Stimulated activated CD8-positive, alpha-beta memory T cell treated with anti-CD3 and anti-CD28 coated beads, Interleukin-15, amount 100 ng/mL, for 4 hours (primary cell): Measurements from ENCODE around the gene UBE2C.

Experiments used
- DNase-seq, 2 donors: peaks; one replicate each; pipeline ENCODE4 v3.0.0-alpha.2; 2020; ENCODE audit warnings: low read depth in 2 of 2

Gene UBE2C

DNA sequence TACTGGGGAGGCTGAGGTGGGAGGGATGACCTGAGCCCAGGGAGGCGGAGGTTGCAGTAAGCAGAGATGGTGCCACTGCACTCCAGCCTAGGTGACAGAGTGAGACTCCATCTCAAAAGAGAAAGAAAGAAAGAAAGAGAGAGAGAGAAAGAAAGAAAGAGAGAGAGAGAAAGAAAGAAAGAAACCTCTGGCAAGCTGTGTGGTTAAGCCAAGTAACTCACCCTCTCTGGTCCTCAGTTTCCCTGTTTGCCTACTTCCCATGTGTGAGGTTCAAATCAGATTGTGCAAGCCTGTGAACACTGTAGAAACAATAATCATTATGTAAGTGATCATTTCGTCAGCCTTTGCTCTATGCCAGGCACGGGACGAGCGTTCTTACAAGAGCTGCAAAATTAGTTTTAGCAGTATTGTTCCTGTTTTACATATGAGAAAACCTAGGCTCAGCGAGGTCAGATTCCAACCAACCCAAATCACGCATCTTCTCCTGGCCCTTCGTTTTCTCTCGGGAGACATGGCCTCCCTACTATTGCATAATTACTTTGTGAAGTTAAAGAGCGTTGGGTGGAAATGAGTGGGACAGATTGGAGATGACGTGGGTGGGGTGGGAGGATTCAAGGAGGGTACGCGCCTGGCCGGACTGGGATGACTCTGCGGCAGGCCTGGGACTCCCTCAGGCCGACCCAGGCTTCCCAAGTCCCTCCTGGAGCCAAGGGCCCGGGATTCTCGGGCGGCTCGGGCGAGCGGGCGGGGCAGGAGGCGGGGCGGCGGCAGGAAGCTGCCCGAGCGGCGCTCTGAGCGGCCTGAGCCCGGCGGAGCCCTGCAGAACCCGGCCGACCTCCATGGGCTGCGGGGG lies 20.8 kb downstream of the UBE2C start, which contains the start of gene SNX21:
TSS of gene SNX21 (plus strand) at position 770 of the 853 bp plus-strand sequence. CDS start 121 bp downstream, outside the sequence.
- no peak for DNase-seq

DNA sequence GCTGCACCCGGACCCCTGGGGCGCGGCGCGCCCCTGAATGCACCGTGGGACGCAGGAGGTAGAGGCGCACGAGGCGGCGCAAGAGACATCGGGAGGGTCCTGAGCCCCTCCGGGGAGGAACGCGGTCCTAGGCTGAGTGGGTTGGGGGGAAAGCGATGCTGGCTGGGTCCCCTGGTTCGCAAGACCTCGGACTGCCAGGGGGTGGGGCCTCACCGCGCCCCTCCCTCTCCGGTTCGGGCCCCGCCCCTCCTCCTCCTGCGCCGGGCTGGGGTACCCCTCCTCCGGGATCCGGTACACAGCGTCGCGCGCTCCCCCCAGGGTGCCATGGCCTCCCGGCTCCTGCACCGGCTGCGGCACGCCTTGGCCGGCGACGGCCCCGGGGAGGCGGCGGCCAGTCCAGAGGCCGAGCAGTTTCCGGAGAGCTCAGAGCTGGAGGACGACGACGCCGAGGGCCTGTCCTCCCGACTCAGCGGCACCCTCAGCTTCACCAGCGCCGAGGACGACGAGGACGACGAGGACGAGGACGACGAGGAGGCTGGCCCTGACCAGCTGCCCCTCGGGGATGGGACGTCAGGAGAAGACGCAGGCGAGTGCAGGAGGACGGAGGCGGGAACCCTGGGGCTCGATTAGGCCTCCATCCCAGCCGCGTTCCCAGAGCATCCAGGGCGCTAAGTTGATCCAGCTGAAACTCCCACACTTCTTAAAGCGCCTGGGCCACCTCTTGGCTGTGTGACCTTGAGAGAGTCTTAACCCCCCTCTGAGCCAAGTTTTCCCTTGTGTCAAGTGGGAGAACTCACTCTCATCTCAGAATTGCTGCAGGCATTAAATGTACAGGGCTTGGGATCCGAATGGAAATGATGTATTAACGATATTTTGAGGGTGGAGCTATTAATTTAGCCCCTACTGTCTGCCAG lies 21.7 kb downstream of the UBE2C start:
- no peak for DNase-seq

DNA sequence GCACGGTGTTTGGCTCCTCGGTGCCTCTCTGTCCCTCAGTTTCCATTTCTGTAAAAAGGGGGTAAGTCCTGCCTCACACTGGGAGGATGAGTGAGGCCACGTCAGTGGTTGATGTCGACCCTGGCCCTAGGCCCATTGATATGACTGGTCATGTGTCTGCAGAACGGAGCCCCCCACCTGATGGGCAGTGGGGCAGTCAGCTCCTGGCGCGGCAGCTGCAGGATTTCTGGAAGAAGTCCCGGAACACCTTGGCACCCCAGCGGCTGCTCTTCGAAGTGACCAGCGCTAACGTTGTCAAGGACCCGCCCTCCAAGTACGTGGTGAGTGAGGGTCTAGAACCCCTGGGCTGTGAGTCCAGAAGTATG lies 22.3 kb downstream of the UBE2C start:
- DNase-seq, result no peak

DNA sequence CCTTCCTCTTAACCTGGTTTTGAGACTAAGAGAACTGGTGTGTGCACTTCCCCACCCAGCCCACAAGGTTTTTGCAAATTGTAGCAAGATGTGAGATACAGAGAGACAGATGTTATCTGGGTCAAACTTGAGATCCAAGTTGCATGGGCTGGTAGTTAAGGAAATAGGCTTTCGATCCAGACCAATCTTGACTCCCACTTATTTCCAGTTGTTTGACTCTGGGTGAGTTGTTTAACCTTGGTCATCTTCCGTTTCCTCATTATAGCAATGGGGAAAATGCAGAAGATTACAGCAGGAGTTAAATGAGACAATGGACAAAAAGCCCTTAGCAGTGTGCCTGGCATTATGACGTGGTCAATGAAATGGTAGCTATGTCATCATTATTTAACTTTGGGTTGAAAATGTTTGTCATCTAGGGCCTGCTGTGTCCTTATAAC lies 22.9 kb downstream of the UBE2C start:
- no peak for DNase-seq

DNA sequence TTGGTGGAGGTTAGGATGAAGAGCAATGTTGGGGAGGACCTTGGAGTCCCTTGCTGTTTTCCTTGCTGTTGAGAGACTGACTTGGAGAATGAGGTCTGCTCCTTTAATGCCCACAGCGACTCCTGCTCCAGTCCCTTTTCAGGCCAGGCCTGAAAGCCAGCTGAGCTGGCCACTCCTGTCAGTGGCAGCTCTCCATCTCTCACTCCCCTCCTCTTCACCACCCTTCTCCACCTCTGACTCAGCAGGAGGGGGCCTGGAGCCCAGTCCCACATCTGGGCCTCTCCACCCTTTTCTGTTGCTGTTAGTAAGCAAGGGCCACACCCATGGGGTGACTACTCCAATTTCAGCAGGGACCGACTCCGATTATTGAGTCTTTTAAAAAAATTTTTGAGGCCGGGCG lies 23.4 kb downstream of the UBE2C start:
- DNase-seq, result no peak

DNA sequence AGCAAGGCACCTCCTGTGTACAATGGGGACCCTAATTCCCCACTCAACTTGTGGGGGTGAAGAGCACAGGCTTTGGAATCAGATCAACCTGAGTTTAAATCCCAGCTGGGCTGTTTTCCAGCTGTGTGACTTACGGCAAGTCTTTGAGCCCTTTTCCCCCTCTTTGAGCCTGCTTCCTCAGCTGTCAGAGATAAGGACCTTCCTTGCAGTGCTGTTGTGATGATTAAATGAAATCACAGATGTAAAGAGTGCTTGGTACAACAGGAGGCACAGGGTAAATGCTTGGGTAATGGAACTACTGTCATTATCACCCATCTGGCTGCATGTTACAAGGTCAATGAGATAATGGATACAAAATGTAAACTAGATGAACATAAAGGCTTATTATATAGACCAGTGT lies 24.4 kb downstream of the UBE2C start:
- DNase-seq, result no peak

DNA sequence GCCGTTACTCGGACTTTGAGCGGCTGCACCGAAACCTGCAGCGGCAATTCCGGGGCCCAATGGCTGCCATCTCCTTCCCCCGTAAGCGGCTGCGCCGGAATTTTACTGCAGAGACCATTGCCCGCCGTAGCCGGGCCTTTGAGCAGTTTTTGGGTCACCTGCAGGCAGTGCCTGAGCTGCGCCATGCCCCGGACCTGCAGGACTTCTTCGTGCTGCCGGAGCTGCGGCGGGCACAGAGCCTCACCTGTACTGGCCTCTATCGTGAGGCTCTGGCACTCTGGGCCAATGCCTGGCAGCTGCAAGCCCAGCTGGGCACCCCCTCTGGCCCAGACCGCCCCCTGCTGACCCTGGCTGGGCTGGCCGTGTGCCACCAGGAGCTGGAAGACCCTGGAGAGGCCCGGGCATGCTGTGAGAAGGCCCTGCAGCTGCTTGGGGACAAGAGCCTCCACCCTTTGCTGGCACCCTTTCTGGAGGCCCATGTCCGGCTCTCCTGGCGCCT lies 28.3 kb downstream of the UBE2C start:
- no peak for DNase-seq

DNA sequence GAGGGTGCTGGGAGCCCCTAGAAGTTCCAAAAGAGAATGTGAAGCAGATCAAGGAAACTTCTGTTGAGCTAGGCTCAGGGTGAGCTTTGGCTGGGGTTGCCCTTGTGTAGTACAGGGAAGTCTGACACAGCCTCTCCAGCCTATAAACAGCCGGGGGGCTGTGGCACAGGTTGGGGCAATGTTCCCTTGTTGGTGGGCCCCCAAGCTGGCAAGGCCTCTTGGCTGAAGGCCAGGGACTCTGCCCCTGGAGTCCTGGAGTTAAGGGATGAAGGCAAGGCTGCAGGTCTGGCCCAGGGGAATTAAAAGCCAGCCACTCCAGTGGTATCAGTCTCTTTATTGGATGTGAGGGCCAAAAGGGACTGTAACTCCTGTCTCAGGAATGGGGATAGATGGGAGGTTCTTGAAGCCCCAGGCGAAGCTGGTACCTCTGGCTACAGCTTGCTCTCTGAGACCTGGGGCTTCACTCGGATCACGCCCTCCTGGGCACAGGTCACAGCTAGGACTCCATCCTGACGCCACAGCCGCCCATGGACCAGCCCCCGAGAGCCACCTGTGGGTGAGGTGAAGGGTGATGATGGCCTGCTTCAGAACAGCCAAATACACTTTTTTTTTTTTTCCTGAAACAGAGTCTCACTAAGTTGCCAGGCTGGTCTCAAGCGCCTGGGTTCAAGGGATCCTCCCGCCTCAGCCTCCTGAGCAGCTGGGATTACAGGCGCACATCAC lies 29.1 kb downstream of the UBE2C start:
- DNase-seq, result no peak

DNA sequence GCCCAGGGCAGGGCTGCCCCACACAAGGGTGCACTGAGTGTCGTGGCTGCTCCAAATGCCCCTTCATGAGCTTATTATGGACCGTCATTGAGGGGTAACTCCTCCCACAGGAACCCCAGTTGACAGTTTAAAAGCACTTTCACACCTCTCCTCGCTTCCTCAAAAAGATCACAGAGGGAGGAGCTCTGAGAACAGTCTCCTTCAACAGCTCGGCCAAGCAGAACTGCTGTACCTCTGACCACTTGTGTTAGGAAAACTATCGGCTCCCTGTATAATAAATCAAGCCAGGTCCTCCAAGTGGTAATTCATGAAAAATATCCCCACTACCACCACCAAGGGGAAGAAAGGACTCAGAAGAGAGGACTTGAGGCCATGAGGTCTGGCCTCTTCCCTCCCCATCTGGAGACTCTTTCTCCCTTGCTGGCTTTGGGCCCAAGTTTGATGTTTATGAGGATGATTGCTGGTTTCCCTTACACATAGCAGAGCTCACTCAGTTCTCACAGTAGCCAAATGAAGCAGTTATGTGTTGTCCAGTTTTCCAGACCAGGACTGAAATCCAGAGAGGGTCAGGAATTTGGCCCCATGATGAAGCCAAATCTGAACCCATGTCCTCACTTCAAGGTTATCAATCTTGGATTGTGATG lies 29.8 kb downstream of the UBE2C start:
- DNase-seq, result no peak

DNA sequence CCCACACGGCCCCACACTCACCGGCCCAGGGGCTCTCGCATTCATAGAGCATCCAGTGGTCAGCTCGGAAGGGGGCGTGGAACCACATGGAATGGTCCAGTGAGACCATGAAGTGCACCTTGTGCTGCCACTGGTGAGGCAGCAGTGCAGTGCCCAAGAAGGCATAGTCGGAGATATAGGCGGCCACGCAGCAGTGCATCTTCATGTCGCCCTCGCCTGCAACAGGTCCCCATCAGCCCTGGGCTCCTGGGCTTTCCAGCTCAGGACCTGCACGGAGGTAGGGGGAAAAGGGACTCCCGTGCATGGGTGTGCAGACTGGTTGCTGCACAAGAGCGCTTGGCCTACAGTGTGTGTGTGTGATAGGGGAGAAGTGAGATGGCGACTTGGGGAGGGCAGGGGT lies 31.1 kb downstream of the UBE2C start:
- no peak for DNase-seq

DNA sequence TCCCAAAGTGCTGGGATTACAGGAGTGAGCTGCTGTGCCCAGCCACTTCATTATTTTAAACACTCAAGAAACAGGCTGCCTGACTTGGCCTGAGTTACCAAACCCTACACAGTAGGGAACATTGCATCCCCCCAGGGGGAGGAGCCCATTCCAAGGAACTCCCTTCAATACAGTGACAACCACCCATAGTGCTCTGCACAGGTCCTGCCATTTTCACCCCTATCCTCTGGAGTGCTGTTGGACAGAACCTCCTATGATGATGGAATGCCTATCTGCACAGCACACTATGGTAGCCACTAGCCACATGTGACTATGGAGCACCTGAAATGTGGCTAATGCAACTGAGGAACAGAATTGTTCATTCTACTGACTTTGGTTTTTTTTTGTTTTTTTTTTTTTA lies 33.0 kb downstream of the UBE2C start:
- no peak for DNase-seq

DNA sequence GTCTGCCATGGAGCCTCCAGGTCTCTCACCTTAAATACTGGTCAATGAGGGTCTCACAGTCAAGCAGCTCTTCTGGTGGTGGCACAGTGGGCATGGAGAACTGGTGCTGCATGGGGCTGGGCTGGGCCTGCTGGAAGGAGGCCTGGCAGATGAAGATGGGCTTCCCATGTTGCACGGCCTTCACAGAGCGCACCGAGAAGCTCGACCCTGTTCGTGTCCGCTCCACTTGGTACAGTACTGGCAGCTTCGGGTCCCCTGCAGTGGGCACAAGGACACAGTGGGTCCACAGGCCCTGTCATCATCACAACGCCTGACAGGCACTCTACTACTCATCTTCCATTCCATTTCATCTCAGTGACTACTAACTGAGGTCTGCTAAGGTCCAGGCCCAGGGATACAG lies 36.0 kb downstream of the UBE2C start:
- no peak for DNase-seq

DNA sequence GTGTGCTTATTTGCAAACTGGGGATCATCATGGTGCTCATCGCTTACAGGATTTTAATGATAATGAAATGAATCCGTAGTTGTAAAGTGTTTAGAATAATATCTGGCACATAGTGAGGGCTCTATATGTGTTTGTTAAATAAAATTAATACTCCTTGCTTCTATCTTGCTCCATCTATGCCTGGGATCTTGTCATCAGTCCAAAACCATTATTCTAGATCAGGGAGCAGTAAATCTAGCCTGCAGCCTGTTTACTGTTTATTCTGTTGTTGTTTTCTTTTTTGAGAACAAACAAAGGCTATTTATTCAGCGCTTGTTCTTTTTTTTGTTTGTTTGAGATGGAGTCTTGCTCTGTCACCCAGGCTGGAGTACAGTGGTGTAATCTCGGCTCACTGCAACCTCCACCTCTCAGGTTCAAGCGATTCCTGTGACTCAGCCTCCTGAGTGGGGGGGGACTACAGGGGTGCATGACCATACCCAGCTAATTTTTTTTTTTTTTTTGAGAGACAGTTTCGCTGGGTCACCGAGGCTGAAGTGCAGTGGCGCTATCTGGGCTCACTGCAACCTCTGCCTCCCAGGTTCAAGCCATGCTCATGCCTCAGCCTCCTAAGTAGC lies 36.6 kb downstream of the UBE2C start:
- no peak for DNase-seq

DNA sequence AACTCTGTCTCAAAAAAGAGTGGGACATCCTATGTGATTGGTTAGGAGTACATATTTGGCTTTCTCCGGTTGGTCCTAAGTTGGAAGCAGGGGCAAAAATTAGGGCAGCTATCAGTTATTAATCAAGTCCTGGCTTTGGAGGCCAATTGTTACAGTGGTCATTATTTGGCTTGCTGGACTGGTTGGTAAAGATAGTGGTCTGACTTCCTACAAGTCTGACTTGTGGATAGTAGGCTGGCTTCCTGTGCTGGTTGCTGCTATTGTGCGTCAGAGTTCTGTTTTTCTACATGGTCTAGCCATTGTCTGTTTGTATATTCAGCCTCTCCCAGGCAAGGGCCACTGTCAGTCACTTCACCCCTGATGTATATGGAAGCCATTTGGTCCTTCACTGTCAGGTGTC lies 37.8 kb downstream of the UBE2C start:
- DNase-seq, result no peak

DNA sequence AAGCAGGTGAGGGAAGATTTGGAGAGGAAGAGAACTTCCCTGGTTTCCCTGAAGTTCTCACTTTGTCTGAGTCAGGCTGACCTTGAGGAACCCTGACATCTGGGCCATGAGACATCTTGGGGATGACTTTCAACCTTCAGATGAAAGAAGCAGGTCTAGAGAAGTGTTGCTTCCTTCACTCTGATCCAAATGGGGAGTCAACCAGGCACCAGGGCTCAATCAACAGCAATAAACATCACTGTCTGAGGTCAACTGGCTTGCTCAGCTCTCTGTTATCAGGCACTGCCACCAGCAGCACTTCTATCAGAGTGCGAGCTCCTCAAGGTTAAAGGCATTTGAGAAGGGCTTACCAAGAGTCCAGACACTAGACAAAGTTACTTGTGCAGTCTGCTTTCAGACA lies 38.5 kb downstream of the UBE2C start:
- DNase-seq, result no peak

DNA sequence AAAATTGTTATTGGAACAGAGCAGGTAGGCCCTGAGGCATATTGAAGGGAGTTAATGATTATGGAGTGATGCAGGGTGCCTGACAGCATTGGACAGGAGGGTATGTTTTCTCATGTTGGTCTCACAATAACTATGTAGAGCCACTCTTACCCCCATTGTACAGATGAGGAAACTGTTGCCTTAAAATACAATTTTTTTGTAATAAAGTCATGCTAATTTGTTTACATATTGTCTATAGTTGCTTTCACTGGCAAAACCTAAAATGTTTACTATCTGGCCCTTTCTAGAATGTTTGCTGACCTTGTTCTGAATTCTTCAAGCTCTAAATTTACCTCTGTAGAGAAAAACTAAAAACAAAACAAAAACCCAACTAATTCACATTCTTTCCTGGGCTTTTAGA lies 39.1 kb downstream of the UBE2C start:
- DNase-seq, result no peak

DNA sequence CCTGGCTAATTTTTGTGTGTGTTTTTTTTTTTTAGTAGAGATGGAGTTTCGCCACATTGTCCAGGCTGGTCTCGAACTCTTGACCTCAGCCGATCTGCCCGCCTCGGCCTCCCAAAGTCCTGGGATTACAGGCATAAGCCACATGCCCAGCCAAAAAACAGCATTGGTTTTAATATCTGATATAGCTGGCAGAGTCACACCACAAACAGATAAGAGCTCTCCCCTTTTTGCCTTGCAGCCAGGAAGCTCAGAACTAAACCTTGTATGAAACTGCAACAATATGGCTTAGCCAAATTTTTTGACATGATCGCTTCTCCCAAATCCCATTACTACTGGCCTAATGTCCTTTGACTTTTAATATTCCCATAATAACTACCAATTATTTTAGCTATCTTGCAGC lies 39.9 kb downstream of the UBE2C start:
- DNase-seq, result no peak

DNA sequence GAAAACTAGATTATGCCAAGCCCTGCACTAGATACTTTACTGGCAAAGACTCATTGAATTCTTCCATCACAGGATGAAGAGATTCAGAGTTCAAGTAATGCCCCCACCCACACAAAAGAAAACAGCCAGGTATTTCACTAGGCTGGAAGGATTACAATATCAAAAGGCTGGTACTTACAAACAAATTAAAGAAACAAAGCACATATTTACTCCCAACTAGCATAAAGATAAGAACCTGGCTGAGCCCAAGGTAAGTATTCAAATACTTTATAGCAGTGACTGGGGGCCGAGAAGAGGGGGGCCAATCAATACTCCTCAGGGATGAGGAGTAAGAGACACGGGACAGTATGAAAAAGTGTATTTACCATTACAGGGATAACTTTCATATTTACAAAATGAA lies 41.0 kb downstream of the UBE2C start:
- no peak for DNase-seq

DNA sequence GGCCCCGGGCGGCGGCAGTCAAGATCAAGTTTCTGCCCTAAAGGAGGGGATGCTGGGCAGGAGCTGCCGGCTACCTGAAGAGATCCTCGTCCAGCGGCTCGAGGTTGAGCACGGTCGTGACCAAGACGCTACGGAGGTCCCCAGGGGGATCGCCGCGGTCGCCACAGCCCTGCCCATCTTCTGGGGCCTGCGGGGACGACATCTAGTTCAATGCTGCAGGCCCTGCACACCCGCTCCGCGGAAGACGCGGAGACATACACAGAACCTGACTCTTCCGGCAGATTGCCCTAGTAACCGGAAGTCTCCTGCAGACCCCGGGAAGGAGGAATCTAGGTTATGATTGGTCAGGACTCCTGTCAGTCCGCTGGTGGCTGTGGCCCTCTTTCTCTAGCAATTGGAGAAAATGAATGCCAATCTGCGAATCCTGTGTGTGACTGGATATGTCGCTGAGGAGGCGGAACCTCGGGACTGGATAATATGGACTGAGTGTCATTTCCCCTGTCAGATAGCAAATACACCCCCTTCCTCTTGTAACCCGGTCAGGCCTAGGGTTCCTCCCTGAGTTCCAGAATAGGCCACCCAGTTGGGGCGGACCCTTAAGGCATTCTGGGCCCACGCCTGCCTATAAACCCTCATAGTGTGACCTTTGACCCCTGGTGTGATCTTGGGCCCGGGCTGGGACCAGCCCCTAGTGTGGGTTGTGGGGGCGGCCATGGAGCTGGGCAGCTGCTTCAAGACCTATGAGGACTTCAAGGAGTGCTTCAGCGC lies 44.9 kb downstream of the UBE2C start, which contains the start of the genes ACOT8 and ZSWIM3:
TSS of gene ACOT8 (minus strand) at position 279 of the 768 bp plus-strand sequence. CDS start at position 202, 77 bp downstream.
TSS of gene ZSWIM3 (plus strand) at position 501 of the 768 bp plus-strand sequence. CDS start at position 713, 212 bp downstream.
- DNase-seq, result peak; percentile 74 to 92

DNA sequence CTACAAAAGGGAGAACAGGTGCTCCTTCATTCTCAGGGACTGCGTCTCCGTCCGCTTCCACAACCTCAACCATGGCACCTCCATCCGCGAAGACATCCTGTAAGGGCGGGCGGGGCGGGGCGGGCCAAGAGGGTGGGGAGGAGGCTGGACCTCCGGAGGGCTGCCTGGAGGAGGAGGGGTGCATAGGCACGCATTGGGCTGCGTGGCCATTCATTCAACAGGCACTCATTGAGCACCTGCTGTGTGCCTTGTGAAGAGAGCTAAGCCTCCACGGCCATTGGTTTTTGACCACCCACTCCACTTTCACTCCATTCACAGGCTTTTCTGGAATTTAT lies 45.4 kb downstream of the UBE2C start:
- no peak for DNase-seq
